Stimulated activated CD8-positive, alpha-beta memory T cell treated with anti-CD3 and anti-CD28 coated beads, Interleukin-12 subunit alpha, Interleukin-12 subunit beta, amount 100 ng/mL, for 24 hours (primary cell): ENCODE measurements around the gene ATXN2.
A peak's percentile ranks its signal among the peaks of the same experiment; 100 is the strongest.
"Not testable (repeated sequence)": the region's sequence is repeated elsewhere in the genome, so short reads cannot be mapped to it uniquely, and the experiment has no call there.

ENCODE experiments used
- DNase-seq: peaks from one replicate; pipeline ENCODE4 v3.0.0-alpha.2; 2020; ENCODE audit errors: extremely low read depth

ATXN2 gene, protein sequence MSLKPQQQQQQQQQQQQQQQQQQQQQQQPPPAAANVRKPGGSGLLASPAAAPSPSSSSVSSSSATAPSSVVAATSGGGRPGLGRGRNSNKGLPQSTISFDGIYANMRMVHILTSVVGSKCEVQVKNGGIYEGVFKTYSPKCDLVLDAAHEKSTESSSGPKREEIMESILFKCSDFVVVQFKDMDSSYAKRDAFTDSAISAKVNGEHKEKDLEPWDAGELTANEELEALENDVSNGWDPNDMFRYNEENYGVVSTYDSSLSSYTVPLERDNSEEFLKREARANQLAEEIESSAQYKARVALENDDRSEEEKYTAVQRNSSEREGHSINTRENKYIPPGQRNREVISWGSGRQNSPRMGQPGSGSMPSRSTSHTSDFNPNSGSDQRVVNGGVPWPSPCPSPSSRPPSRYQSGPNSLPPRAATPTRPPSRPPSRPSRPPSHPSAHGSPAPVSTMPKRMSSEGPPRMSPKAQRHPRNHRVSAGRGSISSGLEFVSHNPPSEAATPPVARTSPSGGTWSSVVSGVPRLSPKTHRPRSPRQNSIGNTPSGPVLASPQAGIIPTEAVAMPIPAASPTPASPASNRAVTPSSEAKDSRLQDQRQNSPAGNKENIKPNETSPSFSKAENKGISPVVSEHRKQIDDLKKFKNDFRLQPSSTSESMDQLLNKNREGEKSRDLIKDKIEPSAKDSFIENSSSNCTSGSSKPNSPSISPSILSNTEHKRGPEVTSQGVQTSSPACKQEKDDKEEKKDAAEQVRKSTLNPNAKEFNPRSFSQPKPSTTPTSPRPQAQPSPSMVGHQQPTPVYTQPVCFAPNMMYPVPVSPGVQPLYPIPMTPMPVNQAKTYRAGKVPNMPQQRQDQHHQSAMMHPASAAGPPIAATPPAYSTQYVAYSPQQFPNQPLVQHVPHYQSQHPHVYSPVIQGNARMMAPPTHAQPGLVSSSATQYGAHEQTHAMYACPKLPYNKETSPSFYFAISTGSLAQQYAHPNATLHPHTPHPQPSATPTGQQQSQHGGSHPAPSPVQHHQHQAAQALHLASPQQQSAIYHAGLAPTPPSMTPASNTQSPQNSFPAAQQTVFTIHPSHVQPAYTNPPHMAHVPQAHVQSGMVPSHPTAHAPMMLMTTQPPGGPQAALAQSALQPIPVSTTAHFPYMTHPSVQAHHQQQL

GRCh38 chr12:111598637-111599452, at the start of gene ATXN2:
Gene ATXN2 (minus strand): TSS chr12:111599315. CDS start chr12:111599034, 281 bp downstream.
- DNase-seq: peak; percentile 35

DNA sequence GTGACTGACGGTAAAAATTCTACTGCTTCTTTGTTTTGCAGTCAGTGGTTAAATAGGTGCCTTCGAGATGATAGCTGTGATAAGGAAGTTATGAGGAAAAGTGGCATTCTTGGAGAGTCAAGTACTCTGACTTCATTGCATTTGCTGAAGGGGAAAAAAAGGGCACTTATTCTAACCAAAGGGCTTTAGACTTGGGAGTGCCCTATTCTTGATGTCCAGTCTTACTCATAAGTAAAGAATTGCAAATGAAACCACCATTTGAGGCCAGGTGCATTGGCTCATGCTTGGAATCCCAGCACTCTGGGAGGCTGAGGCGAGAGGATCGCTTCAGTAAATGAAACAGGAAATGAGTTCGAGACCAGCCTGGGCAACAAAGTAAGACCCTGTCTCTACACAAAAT, 46.3 kb upstream of the ATXN2 start:
- DNase-seq: no peak

- no peak for DNase-seq
Measured at GRCh38 chr12:111643427-111643826, 44.3 kb upstream of the ATXN2 start.

DNA sequence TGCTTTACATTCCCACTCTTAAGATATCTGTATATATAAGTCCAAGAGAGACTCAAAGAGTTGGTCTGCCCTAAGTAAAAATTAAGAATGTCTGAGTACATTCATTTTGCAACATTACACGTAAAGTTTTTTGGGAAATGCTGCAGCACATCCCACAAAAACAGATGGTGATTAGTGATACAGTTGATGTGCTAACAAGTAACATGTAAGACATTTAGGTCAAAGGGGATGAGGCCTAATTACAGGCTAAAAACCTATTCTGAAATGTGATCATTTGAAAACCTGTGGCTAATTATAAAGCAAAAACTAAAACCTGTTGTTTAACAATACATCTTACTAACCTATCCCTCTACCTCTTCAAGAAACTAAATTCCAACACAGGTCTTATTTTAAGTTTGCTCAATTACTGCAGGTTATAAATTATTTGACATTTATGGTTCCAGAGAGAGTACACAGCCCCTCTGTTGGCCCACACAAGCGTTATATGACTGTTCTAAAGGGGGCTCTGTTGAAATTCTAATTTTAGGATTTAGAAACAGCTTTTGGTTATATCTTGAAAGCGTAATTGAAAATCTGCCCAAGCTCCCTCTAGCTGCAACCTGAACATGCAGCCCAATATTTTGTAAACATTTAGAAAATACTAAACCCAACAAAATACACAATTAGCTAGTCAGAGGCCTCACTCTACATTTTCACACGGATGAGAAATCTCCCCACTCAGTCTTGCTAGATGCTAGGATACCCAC, 43.7 kb upstream of the ATXN2 start:
- DNase-seq: no peak

GRCh38 chr12:111640506-111640905, 41.4 kb upstream of the ATXN2 start:
- no peak for DNase-seq

GRCh38 chr12:111638556-111638955, 39.4 kb upstream of the ATXN2 start:
- no peak for DNase-seq

GRCh38 chr12:111636209-111636945, 37.3 kb upstream of the ATXN2 start:
- DNase-seq: no peak

- no peak for DNase-seq
Measured at GRCh38 chr12:111635524-111635923, 36.4 kb upstream of the ATXN2 start.

GRCh38 chr12:111628505-111629260, 29.6 kb upstream of the ATXN2 start:
- no peak for DNase-seq

DNA sequence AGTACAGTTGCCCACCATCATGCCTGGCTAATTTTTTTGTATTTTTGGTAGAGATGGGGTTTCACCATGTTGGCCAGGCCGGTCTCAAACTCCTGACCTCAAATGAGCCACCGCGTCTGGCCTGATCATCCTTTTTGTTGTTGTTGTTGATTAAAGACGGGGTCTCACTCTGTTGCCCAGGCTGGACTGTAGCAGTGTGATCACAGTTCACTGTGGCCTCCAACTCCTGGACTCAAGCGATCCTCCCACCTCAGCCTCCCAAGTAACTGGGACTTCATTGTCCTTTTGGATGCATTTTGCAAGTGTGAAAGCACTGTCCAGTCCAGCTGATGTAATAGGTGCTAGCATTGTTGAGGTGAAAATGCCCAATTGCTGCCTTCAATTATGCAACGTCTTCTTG, 27.1 kb upstream of the ATXN2 start:
- DNase-seq: no peak

DNA sequence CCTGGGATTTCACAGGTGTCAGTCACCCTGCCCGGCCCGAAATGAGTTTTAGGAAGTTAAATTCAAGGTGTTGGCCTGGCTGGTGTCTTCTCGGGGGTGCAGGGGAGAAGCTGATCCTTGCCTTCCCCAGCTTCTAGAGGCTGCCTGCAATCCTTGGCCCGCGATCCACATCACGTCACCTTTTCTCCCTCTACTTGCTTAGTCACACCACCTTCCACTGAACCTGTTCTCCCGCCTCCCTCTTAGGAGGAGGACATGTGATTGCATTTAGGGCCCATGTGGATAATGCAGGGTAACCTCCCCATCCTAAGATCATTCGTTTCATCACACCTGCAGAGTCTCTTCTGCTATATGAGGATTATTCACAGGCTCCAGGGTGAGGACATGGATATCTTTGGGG, 25.4 kb upstream of the ATXN2 start:
- DNase-seq: no peak

DNA sequence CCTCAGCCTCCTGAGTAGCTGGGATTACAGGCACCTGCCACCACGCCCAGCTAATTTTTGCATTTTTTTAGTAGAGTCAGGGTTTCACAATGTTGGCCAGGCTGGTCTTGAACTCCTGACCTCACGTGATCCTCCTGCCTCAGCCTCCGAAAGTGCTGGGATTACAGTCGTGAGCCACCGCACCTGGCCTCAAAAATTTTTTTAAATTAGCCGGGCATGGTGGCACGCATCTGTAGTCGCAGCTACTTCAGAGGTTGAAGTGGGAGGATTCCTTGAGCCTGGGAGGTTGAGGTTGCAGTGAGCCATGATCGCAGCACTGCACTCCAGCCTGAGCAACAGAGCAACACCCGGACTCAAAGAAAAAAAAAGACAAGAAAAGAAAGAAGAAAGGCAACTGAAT, 18.7 kb upstream of the ATXN2 start:
- DNase-seq: not testable (repeated sequence)

DNA sequence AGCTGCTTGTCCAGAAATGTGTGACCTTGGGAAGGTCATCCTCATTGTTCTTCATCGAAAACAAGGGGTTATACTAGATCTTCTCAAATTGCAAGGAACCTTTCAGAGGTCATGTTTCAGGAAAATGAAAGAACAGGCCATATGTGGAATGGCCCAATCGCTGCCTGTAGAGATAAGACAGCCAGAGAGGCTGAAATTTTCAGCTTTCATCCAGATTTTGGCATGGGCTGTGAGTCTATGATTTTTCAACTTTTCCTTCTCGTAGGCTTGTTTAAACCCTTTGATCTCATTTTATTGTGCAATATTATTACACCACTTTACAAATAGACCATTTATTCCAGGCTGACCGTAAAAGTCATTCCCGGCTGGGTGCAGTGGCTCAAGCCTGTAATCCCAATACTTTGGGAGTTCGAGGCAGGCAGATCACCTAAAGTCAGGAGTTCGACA, 17.1 kb upstream of the ATXN2 start:
- DNase-seq: no peak

DNA sequence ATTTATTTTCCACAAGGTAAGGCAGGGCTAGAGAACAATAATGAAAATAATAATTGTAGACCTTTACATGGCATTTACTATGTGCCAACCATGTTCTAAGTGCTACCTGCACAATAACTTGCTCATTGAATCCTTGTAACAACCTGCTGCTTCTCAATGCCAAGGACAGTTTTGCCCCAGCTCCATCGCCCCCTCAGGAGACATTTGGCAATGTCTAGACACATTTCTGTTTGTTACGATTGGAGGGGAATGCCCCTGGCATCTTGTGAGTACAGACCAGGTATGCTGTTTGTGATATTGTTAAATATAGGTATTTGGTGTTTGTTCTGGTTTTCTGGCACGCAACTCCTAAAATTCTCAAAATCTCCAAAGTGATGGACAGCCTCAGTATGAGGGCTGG, 8.1 kb upstream of the ATXN2 start:
- DNase-seq: no peak

- DNase-seq: no peak
Measured at GRCh38 chr12:111606767-111607230, 7.7 kb upstream of the ATXN2 start.

- no peak for DNase-seq
Measured at GRCh38 chr12:111605911-111606766, 7.0 kb upstream of the ATXN2 start.

GRCh38 chr12:111602857-111603256, 3.7 kb upstream of the ATXN2 start:
- not testable (repeated sequence) for DNase-seq

DNA sequence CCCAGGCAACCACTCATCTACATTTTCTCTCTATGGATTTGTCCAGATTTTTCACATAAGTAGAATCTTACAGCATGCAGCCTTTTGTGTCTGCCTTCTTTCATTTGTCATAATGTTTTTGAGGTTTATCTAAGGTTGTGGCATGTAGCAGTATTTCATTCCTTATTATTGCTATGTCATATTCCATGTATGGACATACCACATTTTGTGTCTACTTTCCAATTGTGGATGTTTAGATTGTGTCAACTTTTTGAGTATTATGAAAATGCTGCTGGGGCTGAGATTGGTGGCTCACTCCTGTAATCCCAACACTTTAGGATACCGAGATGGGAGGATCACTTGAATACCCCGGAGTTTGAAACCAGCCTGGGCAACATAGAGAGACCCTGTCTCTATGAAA, 3.2 kb upstream of the ATXN2 start:
- DNase-seq: no peak
